ENCODE measurements around the gene PDC.

- TF ChIP-seq CTCF (IDR thresholded peaks at IDR 0.05), result no peak
- no peak for TF ChIP-seq POLR2A (IDR thresholded peaks at IDR 0.05)
Observed at GRCh38 chr1:186454981-186455380, 5.9 kb downstream of the PDC start.
